ENCODE data around the gene SLC7A1. TPM values are rescaled to one million over a fixed set of nuclear protein-coding genes. Genes with fewer than 3 reads are reported as not detected.
A peak's percentile ranks its signal among the peaks of the same experiment; 100 is the strongest.

The SLC7A1 gene
- total and polyA plus RNA-seq, 2 of the 13 experiments (the other 11 are each of a cell fraction or from before 2014, with no cell fraction given): 14.5 to 15.3 TPM

- TF ChIP-seq MAZ (IDR thresholded peaks at IDR 0.05; ENCODE audit: borderline replicate concordance, low read depth, low read length) (no peak), MAZ (CRISPR knock-in tag; IDR thresholded peaks at IDR 0.05; ENCODE audit: low read depth) (0 out of 2 replicates have a peak, but pooled peaks have one; percentile 10), MNT (IDR thresholded peaks at IDR 0.05) (peak; percentile 81), ZNF558 (CRISPR knock-in tag; IDR thresholded peaks at IDR 0.05; ENCODE audit: borderline replicate concordance) (0 out of 2 replicates have a peak, but pooled peaks have one; percentile 33), HINFP (CRISPR knock-in tag; IDR thresholded peaks at IDR 0.05; ENCODE audit: low read depth) (no peak), ZSCAN29 (CRISPR knock-in tag; conservative IDR thresholded peaks at IDR 0.05) (no peak), LBX2 (CRISPR knock-in tag; IDR thresholded peaks at IDR 0.05; ENCODE audit: borderline replicate concordance) (no peak), CEBPG (CRISPR knock-in tag; IDR thresholded peaks at IDR 0.05) (peak; percentile 42), HDAC1 (CRISPR knock-in tag; IDR thresholded peaks at IDR 0.05) (peak; percentile 10; the same call in 1 of the 2 replicates), ZBTB25 (CRISPR knock-in tag; IDR thresholded peaks at IDR 0.05) (0 out of 2 replicates have a peak, but pooled peaks have one; percentile 45), SOX6 (IDR thresholded peaks at IDR 0.05) (no peak), SOX6 (CRISPR knock-in tag; IDR thresholded peaks at IDR 0.05) (0 out of 2 replicates have a peak, but pooled peaks have one; percentile 9), ZNF883 (CRISPR knock-in tag; IDR thresholded peaks at IDR 0.05; ENCODE audit: not compliant biosample characterization) (no peak), KLF6 (CRISPR knock-in tag; IDR thresholded peaks at IDR 0.05) (0 out of 2 replicates have a peak, but pooled peaks have one; percentile 38), LCORL (IDR thresholded peaks at IDR 0.05) (no peak), LCORL (CRISPR knock-in tag; IDR thresholded peaks at IDR 0.05) (peak; percentile 28; the same call in 1 of the 2 replicates), HDAC2 (CRISPR knock-in tag; IDR thresholded peaks at IDR 0.05) (0 out of 2 replicates have a peak, but pooled peaks have one; percentile 21), ZNF615 (CRISPR knock-in tag; IDR thresholded peaks at IDR 0.05; ENCODE audit: borderline replicate concordance) (0 out of 2 replicates have a peak, but pooled peaks have one; percentile 33), CEBPB (IDR thresholded peaks at IDR 0.05; ENCODE audit: borderline replicate concordance, low read depth, low read length) (peak; percentile 77)
These were observed 1.2 kb downstream of the SLC7A1 start (continued) for GRCh38 chr13:29594303-29594709.
